GM18873 (cell line): Measurements from ENCODE around the gene SLX4IP.
A peak's percentile ranks its signal among the peaks of the same experiment; 100 is the strongest.

Experiments
- ATAC-seq: cut with Tn5 transposase; IDR thresholded peaks from one replicate; pipeline ENCODE4 v1.9.1; 2021; ENCODE audit warnings: mild to moderate bottlenecking, moderate library complexity, moderate number of reproducible peaks; ENCODE audit not compliant: unreplicated experiment, low FRiP score

Gene SLX4IP

DNA sequence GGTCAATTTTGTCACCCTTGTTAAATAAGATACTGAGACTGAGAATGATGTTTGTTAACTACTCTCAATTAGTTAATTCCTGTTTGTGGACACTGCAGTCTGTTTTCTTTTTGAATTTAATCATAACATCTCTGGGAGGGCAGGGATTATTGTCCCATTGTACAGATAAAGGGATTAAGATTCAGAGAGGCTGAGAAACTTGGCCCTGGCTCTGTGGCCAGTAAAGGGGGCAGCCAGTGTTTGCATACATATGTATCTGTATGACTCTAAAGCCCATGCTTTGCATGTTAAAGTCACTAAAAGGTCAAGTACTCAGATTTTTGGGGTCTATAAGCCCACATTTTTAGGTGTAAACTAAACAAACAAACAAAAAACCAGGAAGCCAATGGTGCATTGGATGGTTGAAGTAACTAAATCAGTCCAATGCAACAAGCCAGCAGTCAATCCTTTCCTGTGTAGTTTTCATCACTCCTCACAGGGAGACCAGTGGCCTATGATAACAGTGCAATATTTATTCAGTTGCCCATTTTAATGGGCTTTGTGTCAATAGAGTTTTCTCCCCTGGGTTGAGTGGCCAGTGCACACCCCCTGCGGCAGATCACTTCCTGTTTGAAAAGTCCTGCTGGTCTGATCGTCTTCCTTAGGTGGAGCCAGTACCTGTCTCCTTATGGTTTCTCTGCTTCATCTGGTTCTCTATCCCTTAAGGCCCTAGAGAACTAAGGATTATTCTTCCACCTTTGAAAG, 106.7 kb downstream of the SLX4IP start:
- ATAC-seq: no peak

DNA sequence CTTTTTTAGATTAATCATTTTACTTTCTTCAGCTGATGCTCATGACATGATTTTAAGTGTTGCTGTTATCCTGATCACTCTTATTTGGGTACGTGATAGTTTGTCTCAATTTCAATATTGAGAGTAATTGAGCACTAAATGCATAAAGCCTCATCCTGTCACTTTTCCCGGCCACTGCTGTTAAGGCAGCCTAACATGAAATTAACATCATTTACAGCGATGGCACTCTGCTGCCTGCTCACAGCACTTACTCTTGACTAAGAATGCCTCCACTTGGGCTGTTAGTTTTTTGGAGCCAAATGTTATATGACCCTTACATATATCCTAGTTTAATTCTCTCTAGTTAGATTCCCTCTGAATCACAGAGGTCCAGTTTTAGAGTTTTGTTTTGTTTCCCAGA, 107.3 kb downstream of the SLX4IP start:
- ATAC-seq: no peak

DNA sequence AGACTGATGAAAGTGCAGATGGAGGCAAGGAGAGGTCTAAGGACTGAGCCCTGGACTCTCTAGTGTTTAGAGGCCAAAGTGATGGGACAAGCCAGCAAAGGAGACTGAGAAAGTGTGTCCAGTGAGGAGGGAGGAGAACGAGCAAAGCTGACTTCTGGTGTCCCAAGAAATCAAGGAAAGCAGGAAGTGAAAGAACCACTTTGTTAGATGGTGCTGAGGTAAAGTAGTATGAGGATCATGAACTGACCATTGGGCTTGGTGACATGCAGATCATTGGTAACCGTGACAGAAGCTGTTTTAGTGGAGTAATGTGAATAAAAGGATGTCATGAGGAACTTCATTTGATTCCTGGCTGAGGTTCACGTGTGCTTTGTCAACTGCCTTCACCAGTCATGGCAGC, 108.4 kb downstream of the SLX4IP start:
- no peak for ATAC-seq

DNA sequence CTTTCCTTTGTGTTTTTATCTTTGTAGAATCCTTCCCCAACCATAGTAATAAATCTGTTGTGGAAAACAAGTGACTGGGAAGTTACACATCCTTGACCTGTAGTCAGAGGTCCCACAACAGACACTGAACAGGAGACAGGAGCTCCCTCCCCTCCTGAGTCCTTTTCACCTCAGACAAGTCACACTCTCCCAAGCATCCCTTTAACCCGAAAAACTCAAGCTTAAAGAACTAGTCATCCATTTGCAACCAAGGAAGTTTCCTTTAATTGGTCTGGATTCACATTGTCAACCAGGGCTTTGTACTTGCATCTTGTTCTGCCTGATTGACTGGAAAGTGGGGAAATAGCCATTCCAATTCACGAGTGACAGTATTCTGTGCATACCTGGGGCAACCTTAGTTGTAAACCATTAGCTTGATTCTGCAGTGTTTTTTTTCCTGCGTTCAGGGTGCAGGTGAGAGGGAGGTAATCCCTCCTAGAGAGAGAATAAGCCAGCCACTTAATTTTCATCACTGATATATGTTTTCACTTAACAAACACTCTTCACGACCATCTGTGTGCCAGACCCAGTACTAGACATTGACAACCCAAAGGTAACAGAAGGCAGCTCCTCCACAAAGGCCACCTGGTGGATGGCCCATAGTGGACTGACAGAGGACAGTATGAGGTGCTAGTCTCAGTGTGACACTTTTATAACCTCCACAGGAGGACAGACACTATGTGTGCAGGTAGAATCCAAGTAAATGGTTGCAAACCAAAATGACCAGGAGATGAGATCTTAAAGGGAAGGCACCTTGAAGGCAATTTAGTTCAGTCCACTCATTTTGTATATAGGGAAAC, 112.4 kb downstream of the SLX4IP start:
- no peak for ATAC-seq

DNA sequence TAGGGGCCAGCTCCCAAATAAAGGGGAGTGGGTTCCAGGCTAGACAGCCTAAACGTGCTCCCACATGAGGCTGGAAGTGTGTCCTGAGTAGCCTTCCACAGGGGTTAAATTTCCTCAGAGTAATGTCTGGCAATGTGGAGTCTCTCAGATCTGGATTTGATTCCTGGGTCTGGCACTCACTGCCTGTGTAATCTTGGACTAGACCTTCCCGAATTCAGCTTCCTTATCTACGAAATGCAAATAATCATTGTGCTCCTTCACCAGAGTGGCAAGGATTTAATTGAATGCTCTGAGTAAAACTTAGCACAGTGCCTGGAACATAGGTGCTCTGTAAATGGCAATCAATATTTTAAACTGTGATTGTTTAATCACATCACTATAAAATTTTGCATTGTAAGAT, 114.4 kb downstream of the SLX4IP start:
- ATAC-seq: no peak

DNA sequence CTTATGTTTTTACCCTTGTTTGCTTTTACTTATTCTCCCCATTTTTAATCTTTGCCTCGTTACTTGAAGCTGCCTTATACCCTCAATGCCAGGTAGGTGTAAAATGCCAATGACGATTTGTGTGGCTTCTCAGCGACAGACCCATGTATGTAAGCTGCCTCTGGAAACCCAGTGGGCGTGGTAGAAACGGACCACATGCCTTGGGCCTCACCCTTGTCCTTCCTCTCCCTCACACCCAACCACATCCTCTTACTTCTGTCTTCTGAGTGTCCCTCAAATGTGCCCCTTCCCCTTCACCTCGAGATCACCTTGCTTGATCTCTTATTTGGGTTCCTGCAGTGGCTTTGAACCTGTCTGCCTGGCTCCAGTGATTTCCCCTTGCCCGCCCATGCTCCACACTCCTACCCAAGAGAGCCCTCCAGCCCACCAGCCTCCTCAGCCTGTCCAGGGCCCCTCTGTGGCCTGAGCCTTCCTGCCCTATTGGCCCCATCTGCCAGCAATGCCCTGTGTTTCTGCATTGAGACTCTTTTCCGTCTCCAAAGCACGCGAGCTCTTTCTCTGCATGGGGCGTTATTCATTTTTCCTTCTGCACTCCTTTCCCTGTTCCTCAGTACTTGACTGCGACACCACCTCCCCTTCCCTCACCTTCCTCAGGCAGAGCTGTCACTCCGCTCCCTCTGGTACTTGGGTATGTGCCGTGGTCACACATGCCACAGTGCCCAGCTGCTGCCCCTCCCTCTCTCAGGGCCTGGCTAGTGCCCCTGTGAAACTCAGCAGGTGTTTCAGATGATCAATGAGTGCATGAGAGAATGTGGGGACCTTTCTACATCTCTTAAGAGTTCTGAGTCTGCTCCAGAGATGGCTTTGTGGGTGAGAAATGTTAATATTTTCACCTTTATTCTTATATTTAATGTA, 115.4 kb downstream of the SLX4IP start:
- ATAC-seq: no peak

DNA sequence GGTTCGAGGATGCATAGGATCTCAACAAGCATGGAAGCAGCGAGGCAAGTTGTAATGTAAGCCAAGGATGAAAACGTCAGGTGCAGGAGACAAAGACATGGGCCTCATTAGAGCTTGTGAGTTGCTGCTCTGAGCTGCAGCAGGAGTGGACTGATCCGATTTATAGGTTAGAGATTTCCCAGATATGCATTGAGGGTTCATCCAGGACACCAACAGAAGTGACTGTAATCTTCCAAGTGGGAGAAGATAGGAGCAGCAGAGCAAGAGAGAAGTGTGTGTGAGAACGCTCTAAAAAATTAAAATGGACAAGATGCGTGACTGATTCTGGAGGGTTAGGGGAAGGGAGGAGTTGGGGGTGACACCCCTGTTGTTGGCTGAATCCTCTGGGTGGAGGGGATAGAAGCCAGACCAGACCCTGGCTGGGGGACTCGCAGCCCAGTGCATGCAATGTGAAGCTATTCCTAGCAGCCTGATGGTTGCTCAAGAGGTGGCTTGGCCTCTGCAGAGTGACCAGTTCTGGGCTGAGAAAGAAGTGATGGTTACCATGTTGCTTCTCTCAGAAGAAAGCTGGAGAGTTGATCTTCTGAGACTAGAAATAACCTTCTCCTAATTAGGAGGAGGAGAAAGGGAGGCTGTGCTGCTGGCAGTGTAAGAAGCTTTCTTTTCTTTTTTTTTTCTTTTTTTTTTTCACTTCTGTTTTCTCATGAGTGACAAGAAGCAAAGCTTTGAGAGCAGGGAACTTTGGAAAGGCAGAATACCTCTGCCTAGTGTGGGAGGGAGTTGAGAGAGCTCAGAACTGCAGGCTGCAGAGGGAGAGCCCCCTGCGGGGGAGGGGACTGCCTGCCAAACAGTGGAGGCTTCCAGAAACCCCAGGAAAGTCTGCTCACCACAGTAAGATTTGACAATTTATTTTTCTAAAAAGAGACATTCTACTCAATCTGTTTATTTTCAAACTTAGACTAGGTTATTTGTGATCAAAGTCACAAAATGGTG, 116.9 kb downstream of the SLX4IP start:
- no peak for ATAC-seq

DNA sequence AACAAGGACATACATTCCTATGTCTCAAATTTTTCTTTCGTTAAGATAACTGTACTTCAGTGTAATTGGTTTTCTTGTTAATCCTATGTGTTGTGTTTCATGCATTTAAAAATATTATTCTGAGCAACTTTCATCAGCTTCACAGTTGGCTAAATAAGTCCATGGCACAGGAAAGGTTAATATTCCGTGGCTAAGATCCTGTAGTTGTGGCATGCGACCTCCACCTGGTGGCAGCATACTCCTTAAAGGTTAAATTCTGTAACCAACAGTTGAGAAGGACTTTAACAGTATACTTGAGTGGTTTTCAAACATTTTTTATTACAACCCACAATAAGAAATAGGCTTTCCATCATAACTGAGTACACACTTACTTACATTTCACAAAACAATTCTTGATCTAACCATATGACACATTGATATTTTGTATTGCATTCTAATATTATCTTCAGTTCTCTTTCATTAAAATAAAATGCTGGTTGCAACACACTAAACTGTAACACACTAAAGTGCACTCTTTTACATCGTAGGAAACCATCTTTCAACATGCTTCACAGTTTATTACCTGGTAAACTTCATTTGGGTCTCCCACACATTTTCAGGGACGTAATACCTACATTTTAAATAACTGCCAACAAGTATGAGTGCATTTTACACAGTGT, 118.3 kb downstream of the SLX4IP start:
- peak; percentile 67 for ATAC-seq

DNA sequence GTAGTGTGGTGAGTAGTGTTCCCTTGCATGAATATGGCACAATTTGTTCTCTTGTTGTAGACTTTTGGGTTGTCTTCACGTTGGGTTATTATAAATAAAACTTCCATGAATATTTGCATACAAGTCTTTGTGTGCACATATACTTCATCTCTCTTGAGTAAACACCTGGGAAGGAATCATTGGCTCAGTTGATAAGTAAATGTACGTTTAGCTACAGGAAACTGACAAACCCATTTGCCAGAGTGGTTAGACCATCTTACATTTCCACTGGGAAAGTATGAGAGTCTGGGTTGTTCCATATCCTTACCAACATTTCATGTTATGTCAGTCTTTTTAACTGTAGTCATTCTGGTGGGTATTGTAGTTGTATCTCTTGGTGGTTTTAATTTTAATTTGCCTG, 119.2 kb downstream of the SLX4IP start:
- ATAC-seq: no peak

DNA sequence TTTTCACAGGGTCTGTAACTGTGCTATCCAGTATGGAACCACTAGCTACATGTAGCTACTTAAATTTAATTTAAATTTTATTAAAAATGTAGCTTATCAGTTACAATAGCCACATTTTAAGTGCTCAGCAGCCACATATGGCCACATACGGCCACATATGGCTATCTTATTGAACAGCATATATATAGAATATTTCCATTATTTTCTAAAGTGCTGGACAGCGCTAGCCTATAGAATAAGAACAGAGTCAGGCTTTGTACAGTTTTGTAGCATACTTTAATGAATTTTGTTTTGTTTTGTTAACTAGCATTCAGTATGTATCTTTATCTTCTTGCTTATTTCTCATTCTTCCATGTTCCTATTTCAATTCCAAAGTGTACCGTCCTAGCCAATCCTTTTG, 120.3 kb downstream of the SLX4IP start:
- ATAC-seq: no peak

DNA sequence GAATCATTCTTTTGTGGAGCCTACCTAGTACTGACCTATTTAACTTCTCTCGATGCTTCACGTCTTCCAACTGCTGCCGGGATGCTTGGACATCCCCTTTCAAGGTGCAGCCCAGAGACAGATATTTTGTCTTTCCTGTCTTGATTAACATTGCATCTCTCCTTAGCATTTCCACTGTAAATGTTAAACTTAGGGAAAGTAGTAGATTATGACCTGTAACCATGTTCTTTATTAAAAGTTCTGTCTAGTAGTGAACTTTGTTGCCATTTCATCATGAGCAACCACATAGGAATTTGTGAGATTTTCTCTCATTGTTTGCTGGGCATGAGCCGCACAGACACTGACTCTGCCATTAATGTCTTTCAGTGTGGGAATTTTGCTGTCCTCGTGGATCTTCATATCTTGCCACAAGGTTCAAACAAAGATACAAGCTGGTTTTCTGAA, 120.8 kb downstream of the SLX4IP start:
- ATAC-seq: no peak

DNA sequence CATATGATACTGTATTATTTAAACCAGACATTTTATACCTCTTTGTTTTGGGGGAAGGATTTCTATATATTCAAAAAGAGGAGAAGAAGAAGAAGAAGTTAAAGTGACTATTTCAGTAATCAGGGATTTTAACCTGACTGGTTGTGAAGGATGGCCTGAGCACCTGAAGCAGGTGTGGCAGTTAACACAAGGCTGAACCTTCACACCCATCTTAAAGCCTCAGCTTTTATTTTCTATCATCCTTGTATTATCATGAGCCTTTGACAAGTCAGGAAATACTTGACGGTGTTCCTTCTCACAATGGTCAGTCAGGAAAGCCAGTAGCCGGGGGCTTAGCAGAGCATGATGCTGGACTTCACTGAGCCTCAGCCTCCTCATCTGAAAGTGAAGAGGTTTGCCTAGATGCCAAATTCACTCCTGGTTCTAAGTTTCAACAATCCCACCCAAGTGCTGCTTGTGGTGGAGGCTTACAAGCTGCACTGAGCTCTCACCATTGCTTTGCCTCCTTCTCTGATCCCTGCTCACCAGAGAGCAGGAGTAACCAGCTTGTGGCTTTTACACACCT, 121.5 kb downstream of the SLX4IP start:
- ATAC-seq: no peak

DNA sequence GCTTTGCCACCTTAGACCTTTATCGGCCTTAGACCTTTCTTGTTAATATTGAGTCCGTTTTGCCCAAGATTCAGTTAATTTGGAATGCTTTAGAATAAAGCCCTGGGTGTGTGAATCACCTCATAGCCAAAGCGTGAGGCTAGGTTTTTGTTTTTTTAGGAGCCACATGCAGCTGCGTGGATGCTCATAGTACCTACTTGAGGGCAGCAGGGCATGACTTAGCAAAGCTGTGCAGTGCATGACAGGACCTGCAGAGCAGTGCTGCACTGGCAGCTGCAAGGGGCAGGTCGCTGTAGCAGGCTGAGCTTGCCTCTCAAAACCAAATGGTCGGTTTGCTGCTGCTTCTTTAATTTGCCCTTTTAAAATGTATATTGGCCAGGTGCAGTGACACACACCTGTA, 122.6 kb downstream of the SLX4IP start:
- ATAC-seq: no peak

DNA sequence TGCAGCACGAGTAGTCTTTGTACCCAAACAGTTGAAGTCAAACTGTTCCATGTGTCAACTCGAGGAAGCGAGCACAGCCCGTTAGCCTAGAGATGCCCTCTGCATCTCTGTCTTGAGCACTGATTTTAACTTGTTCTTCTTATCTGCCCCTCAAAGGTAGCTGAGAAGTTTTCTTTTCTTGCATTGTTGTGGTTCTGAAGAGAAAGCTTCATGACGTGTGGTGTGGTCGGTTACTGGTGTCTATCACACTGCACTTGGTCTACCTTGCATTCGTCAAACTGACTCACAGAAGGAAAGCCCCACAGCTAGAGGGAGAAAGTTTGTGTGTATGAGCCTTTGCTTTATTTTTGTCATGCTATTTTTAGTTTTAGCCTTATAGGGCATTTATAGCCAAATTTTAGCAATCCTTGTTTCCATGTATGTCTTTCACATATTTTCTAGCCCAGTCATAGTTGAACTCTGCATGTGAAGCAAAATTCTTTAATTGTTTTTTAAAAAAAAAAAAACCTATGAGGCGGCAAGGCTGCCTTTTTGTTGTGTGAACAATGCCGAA, 123.6 kb downstream of the SLX4IP start:
- ATAC-seq: peak; percentile 60

DNA sequence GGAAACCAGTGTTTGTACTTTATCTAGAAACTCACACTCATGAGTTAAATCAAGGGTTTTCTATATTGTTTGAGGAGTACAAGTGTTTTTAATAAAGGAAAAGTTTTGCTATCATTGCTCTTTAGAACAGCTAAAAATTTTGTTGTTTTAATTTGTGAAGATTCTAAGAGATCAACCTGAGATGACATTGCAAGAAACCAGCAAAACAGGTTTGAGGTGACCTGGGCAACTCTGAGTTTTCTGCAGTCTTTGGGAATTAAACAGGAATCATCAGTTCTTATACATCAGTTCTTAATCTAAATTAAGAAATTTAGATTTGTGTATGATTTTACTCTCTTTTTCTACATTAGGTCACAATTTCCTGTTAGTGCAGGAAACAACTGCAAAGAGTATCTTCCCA, 124.2 kb downstream of the SLX4IP start:
- ATAC-seq: no peak

DNA sequence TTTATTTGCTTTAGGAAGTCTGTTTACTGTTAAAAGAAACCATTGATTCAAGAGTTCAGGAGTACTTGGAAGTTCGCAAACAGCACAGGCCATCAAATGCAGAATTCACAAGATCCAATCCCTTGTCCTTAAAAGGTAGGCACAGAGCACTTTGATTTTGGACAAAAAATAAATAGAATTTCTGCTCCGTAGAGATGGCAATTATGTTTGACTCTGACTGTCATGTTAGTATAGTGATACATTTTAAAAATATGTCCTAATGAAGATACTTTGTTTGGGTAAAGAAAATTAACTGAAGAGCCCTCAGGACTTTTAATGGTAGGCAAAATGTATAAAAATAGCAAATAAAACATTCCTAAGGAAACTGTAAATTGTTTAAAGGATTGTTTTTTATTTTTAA, 125.6 kb downstream of the SLX4IP start:
- no peak for ATAC-seq

DNA sequence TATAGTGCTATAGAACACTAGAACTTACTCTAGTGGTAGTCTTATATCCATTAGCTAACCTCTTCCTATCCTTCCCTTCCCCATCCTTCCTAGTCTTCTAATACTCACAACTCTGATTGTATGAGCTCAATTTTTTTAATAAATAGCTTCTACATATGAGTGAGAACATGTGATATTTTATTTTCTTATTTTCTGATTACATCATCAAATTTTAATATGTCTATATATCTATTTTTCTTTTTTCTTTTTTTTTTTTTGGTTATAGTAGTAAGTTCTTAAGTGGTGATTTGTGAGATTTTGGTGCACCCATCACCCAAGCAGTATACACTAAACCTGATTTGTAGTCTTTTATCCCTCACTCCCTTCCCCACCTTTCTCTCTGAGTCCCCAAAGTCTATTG, 126.2 kb downstream of the SLX4IP start:
- ATAC-seq: no peak

DNA sequence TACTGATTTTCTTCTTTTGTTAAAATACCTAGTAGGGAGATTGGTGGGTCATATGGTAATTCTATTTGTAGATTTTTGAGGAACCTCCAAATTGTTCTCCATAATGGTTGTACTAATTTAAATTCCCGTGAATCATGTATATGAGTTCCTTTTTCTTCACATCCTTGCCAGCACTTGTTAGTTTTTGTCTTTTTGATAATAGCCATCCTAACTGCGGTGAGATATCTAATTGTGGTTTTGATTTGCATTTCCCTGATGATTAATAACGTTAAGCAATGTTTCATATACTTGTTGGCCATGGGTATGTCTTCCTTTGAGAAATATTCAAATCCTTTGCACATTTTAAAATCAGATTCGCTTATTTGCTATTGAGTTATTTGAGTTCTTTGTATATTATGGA, 127.8 kb downstream of the SLX4IP start:
- ATAC-seq: no peak
